Vagina (tissue), 2 donors: ENCODE measurements around the gene GEMIN8.

Source experiments
- POLR2A ChIP-seq, 2 donors: fragments of 450-650 bp; IDR thresholded peaks; one replicate each; pipeline ENCODE4 v1.6.1; 2017; ENCODE audit warnings: antibody characterized with exemption in 2 of 2, mild to moderate bottlenecking in 2 of 2, moderate library complexity in 2 of 2
- TF ChIP-seq, protein P1 (sequence below), 3 experiments: fragments of 450-650 bp in 2 of 3; fragments of 200-600 bp in 1 of 3; sonication (generic) in 1 of 3; IDR thresholded peaks; one replicate each; pipeline ENCODE4 v1.5.1; 2017 to 2019; ENCODE audit warnings: antibody characterized with exemption in 3 of 3, mild to moderate bottlenecking in 2 of 3, moderate library complexity in 2 of 3

- TF ChIP-seq, protein P1, sequence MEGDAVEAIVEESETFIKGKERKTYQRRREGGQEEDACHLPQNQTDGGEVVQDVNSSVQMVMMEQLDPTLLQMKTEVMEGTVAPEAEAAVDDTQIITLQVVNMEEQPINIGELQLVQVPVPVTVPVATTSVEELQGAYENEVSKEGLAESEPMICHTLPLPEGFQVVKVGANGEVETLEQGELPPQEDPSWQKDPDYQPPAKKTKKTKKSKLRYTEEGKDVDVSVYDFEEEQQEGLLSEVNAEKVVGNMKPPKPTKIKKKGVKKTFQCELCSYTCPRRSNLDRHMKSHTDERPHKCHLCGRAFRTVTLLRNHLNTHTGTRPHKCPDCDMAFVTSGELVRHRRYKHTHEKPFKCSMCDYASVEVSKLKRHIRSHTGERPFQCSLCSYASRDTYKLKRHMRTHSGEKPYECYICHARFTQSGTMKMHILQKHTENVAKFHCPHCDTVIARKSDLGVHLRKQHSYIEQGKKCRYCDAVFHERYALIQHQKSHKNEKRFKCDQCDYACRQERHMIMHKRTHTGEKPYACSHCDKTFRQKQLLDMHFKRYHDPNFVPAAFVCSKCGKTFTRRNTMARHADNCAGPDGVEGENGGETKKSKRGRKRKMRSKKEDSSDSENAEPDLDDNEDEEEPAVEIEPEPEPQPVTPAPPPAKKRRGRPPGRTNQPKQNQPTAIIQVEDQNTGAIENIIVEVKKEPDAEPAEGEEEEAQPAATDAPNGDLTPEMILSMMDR (IDR thresholded peaks at IDR 0.05), result no peak
- TF ChIP-seq POLR2A (IDR thresholded peaks at IDR 0.05), result no peak
Observed at GRCh38 chrX:14064626-14065432, 35.1 kb upstream of the GEMIN8 start.
